ENCODE measurements around the gene DCAF11.
"Not testable (repeated sequence)": the region's sequence is repeated elsewhere in the genome, so short reads cannot be mapped to it uniquely, and the experiment has no call there.

Gene DCAF11

GRCh38 chr14:24100197-24100981 lies 14.2 kb upstream of the DCAF11 start:
- H3K27me3 ChIP-seq (ENCODE audit: insufficient read depth, low read length) = no peaks in the 10 kb centered on the region
- H3K27ac ChIP-seq (ENCODE audit: low read depth, low read length) = no peak overlapping the region
- WGBS = 90% methylated on average over 4 of the region's 4 CpGs
- H3K9ac ChIP-seq (ENCODE audit: low read depth, low read length) = no peak overlapping the region
- 0 out of 2 replicates have a peak, but pooled peaks cover 4% of the 10 kb centered on the region for H3K4me1 ChIP-seq (ENCODE audit: insufficient read depth, low read length)
- peaks cover 51% of the 10 kb centered on the region for H3K36me3 ChIP-seq (ENCODE audit: insufficient read depth, low read length)
- peaks cover 5% of the 10 kb centered on the region; the same call in 1 of the 2 replicates for H3K9me3 ChIP-seq (ENCODE audit: insufficient read depth, low read depth, low read length)
- no peak overlapping the region for H3K4me3 ChIP-seq (ENCODE audit: low read length)

GRCh38 chr14:24100982-24101494 lies 13.5 kb upstream of the DCAF11 start:
- 100% methylated on average over 1 of the region's 3 CpGs for WGBS
- Histone ChIP-seq H3K4me3 (ENCODE audit: low read length) (no peak overlapping the region), H3K9me3 (ENCODE audit: insufficient read depth, low read depth, low read length) (peaks cover 5% of the 10 kb centered on the region; the same call in 1 of the 2 replicates), H3K27ac (ENCODE audit: low read depth, low read length) (no peak overlapping the region), H3K4me1 (ENCODE audit: insufficient read depth, low read length) (no peaks in the 10 kb centered on the region), H3K36me3 (ENCODE audit: insufficient read depth, low read length) (peaks cover 51% of the 10 kb centered on the region), H3K9ac (ENCODE audit: low read depth, low read length) (no peak overlapping the region), H3K27me3 (ENCODE audit: insufficient read depth, low read length) (no peaks in the 10 kb centered on the region)

DNA sequence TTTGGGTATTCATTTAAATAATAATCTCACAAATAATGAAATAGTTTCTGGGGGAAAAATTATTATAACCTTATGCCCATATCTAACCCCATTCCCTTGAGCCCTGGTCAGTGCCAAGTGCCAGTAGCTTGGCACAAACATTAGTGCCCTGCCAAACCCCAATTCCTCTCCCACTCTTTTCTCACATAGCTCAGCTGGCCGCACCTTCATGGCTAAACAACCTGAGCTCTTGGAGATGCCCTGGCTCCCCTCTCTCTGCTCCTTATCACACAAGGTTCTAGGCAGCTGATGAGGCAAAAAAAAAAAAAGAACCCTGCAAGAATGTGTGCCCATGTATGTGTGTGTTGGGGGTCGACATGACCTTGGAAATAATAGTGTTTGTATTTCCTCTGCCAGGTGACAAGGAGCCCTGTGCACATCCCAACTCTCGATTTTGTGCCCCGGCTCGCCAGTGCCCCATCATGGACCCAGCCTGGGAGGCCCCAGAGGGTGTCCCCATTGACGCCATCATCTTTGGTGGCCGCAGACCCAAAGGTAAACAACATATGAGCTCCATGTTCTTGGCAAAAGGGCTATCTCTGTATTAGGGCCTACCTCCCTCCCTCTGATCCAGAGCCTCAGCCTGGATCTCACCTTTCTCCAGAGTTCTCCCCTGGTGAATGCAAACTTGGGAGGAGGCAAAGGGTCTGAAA lies 12.1 kb upstream of the DCAF11 start:
- Histone ChIP-seq H3K9me3 (ENCODE audit: insufficient read depth, low read depth, low read length) (peaks cover 5% of the 10 kb centered on the region; the same call in 1 of the 2 replicates), H3K27ac (ENCODE audit: low read depth, low read length) (no peak overlapping the region), H3K4me3 (ENCODE audit: low read length) (no peak overlapping the region), H3K4me1 (ENCODE audit: insufficient read depth, low read length) (no peaks in the 10 kb centered on the region), H3K27me3 (ENCODE audit: insufficient read depth, low read length) (no peaks in the 10 kb centered on the region), H3K36me3 (ENCODE audit: insufficient read depth, low read length) (peaks cover 51% of the 10 kb centered on the region), H3K9ac (ENCODE audit: low read depth, low read length) (no peak overlapping the region)
- 93% methylated on average over 7 of the region's 7 CpGs for WGBS

DNA sequence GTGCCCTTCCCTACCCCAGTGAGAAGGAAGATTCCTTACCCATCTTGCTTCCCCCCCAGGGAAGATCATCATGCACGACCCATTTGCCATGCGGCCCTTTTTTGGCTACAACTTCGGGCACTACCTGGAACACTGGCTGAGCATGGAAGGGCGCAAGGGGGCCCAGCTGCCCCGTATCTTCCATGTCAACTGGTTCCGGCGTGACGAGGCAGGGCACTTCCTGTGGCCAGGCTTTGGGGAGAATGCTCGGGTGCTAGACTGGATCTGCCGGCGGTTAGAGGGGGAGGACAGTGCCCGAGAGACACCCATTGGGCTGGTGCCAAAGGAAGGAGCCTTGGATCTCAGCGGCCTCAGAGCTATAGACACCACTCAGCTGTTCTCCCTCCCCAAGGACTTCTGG lies 11.1 kb upstream of the DCAF11 start:
- Histone ChIP-seq H3K27ac (ENCODE audit: low read depth, low read length) (no peak overlapping the region), H3K36me3 (ENCODE audit: insufficient read depth, low read length) (peaks cover 44% of the 10 kb centered on the region), H3K9me3 (ENCODE audit: insufficient read depth, low read depth, low read length) (peaks cover 5% of the 10 kb centered on the region; the same call in 1 of the 2 replicates), H3K4me3 (ENCODE audit: low read length) (no peak overlapping the region), H3K9ac (ENCODE audit: low read depth, low read length) (no peak overlapping the region), H3K27me3 (ENCODE audit: insufficient read depth, low read length) (no peaks in the 10 kb centered on the region), H3K4me1 (ENCODE audit: insufficient read depth, low read length) (no peaks in the 10 kb centered on the region)
- 96% methylated on average over 13 of the region's 13 CpGs for WGBS

- not testable (repeated sequence) for H3K27ac ChIP-seq (ENCODE audit: low read depth, low read length); H3K4me1 ChIP-seq (ENCODE audit: insufficient read depth, low read length); H3K9ac ChIP-seq (ENCODE audit: low read depth, low read length); H3K27me3 ChIP-seq (ENCODE audit: insufficient read depth, low read length); H3K9me3 ChIP-seq (ENCODE audit: insufficient read depth, low read depth, low read length); H3K4me3 ChIP-seq (ENCODE audit: low read length)
- 91% methylated on average over 8 of the region's 8 CpGs for WGBS
- H3K36me3 ChIP-seq (ENCODE audit: insufficient read depth, low read length) = peaks cover 21% of the 10 kb centered on the region
Observed at GRCh38 chr14:24105609-24106239, 8.9 kb upstream of the DCAF11 start.

DNA sequence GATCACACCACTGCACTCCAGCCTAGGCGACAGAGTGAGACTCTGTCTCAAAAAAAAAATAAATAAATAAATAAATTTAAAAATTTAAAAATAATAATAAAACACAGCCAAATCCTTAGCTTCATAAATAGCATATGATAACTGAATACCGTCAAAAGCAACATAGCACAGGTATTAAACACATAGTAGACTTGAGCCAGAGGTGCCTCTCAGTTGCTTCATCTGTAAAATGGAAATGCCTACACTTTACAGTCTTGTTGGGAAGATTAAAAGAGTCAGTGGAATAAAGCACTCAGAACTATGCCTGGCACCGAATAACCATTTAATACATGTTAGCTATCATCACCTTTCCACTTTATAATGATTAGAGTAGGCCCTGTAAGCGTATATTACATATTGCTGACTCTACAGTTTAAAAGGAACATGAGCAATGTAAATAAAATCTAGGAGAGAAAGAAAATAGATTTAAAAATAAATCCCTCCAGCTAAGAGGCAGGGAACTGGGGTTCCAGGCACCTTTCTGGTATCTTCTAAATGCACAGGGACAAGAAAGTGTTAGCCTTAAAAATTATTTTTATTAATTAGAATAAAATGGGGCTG lies 7.8 kb upstream of the DCAF11 start:
- H3K4me3 ChIP-seq (ENCODE audit: low read length) = no peak overlapping the region
- no peak overlapping the region for H3K27ac ChIP-seq (ENCODE audit: low read depth, low read length)
- H3K9me3 ChIP-seq (ENCODE audit: insufficient read depth, low read depth, low read length) = peaks cover 5% of the 10 kb centered on the region; the same call in 1 of the 2 replicates
- peaks cover 16% of the 10 kb centered on the region for H3K36me3 ChIP-seq (ENCODE audit: insufficient read depth, low read length)
- WGBS = 100% methylated on average over 1 of the region's 4 CpGs
- H3K4me1 ChIP-seq (ENCODE audit: insufficient read depth, low read length) = no peaks in the 10 kb centered on the region
- H3K27me3 ChIP-seq (ENCODE audit: insufficient read depth, low read length) = no peaks in the 10 kb centered on the region
- no peak overlapping the region for H3K9ac ChIP-seq (ENCODE audit: low read depth, low read length)

DNA sequence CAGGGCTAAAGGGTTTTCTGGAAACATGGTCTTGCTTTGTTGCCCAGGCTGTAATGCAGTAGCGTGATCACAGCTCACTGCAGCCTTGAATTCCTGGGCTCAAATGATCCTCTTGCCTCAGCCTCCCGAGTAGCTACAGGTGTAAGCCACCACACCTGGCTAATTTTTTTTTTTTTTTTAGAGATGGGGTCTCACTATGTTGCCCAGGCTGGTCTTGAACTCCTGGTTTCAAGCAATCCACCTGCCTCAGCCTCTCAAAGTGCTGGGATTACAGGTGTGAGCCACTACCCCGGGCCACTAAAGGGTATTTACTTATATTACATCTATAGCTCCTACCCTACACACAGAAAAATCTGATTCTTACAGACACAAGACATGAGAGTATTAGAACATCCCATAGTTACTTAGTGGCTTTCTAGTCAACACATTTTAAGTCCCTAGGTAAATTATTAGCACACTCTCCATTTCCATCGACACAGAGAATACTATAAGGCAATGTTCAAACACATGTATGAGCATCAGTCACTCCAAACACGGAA lies 6.2 kb upstream of the DCAF11 start:
- H3K36me3 ChIP-seq (ENCODE audit: insufficient read depth, low read length) = peaks cover 7% of the 10 kb centered on the region
- peaks cover 5% of the 10 kb centered on the region; the same call in 1 of the 2 replicates for H3K9me3 ChIP-seq (ENCODE audit: insufficient read depth, low read depth, low read length)
- H3K9ac ChIP-seq (ENCODE audit: low read depth, low read length) = no peak overlapping the region
- no peaks in the 10 kb centered on the region for H3K27me3 ChIP-seq (ENCODE audit: insufficient read depth, low read length)
- WGBS = 57% methylated on average over 5 of the region's 5 CpGs
- H3K4me1 ChIP-seq (ENCODE audit: insufficient read depth, low read length) = no peaks in the 10 kb centered on the region
- no peak overlapping the region for H3K4me3 ChIP-seq (ENCODE audit: low read length)
- H3K27ac ChIP-seq (ENCODE audit: low read depth, low read length) = no peak overlapping the region

DNA sequence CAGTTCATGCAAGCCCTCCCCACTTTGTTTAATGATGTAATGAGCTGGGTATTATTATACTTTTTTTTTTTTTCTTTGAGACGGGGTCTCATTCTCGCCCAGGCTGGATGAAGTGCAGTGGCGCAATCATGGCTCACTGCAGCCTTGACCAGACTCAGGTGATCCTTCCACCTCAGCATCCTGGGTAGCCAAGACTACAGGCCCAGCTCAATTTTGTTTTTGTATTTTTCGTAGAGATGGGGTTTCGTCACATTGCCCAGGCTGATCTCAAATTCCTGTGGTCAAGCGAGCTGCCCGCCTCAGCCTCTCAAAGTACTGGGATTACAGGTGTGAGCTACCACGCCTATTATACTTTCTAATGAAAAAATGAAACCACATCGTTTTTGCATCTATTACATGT lies 4.5 kb upstream of the DCAF11 start:
- Histone ChIP-seq H3K9me3 (ENCODE audit: insufficient read depth, low read depth, low read length) (no peaks in the 10 kb centered on the region), H3K36me3 (ENCODE audit: insufficient read depth, low read length) (no peaks in the 10 kb centered on the region), H3K4me3 (ENCODE audit: low read length) (no peak overlapping the region), H3K27me3 (ENCODE audit: insufficient read depth, low read length) (no peaks in the 10 kb centered on the region), H3K4me1 (ENCODE audit: insufficient read depth, low read length) (no peaks in the 10 kb centered on the region), H3K27ac (ENCODE audit: low read depth, low read length) (no peak overlapping the region), H3K9ac (ENCODE audit: low read depth, low read length) (no peak overlapping the region)
- WGBS = 88% methylated on average over 9 of the region's 9 CpGs

GRCh38 chr14:24110523-24110922 lies 4.1 kb upstream of the DCAF11 start:
- Histone ChIP-seq H3K27me3 (ENCODE audit: insufficient read depth, low read length) (no peaks in the 10 kb centered on the region), H3K36me3 (ENCODE audit: insufficient read depth, low read length) (no peaks in the 10 kb centered on the region), H3K4me1 (ENCODE audit: insufficient read depth, low read length) (no peaks in the 10 kb centered on the region; the same call in 1 of the 2 replicates), H3K27ac (ENCODE audit: low read depth, low read length) (no peak overlapping the region), H3K4me3 (ENCODE audit: low read length) (no peak overlapping the region), H3K9me3 (ENCODE audit: insufficient read depth, low read depth, low read length) (no peaks in the 10 kb centered on the region), H3K9ac (ENCODE audit: low read depth, low read length) (no peak overlapping the region)
- 100% methylated on average over 1 of the region's 1 CpG for WGBS

DNA sequence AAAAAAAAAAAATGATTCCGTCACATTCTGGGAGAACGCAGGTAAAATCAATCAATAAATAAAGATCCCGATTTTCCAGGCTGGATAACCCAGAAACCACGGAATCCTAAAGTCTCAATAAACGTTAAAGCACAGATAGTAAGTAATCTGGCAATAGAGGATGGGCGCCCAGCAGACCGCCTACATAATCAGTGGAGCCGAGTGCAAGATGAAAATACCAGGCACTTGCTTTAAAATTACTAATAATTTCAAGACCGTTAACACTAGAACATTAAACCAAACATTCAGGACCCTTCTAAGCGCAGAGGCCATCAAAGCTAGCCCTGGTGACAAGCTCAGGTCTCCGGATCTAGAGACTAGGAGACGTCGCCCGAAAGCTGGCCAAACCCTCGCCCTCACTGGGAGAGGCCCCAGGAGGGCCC lies 1.2 kb upstream of the DCAF11 start:
- Histone ChIP-seq H3K9me3 (ENCODE audit: insufficient read depth, low read depth, low read length) (no peaks in the 10 kb centered on the region), H3K27me3 (ENCODE audit: insufficient read depth, low read length) (no peaks in the 10 kb centered on the region), H3K9ac (ENCODE audit: low read depth, low read length) (peak overlapping the region; percentile 70), H3K27ac (ENCODE audit: low read depth, low read length) (peak overlapping the region; percentile 94; the same call in 1 of the 2 replicates), H3K36me3 (ENCODE audit: insufficient read depth, low read length) (peaks cover 19% of the 10 kb centered on the region), H3K4me1 (ENCODE audit: insufficient read depth, low read length) (peaks cover 5% of the 10 kb centered on the region; the same call in 1 of the 2 replicates), H3K4me3 (ENCODE audit: low read length) (peak overlapping the region; percentile 89)
- WGBS = 19% methylated on average over 15 of the region's 15 CpGs

All from HUES64 (cell line).